H1 (cell line): ENCODE data around the gene SH3PXD2A. TPM values are rescaled to one million over a fixed set of nuclear protein-coding genes. Genes with fewer than 3 reads are reported as not detected.
"Not testable (repeated sequence)": the region's sequence is repeated elsewhere in the genome, so short reads cannot be mapped to it uniquely, and the experiment has no call there.

Experiments
- CTCF ChIA-PET: fragments of 300-600 bp; sonication (Branson Sonifier 250); formaldehyde crosslinking; loops from one replicate; lab custom pipeline; 2021; ENCODE audit not compliant: partially characterized antibody; lab: Charles Lee
- POLR2A ChIA-PET: fragments of 300-600 bp; sonication (Branson Sonifier 250); formaldehyde crosslinking; loops from one replicate; lab custom pipeline; 2021; ENCODE audit warnings: inconsistent platforms; ENCODE audit not compliant: partially characterized antibody; lab: Charles Lee
- DNase-seq, 2 experiments: peaks; one replicate each; pipeline versions ENCODE4 v3.0.0 to v3.0.0-alpha.2; 2010 to 2022; ENCODE audit warnings: low spot score in 2 of 2, low read depth in 1 of 2, mixed read lengths in 1 of 2
- FAIRE-seq: peaks from 2 replicates; lab custom pipeline; 2011; peaks lifted over from hg19 to GRCh38; lab: Jason Lieb, UNC
- H2AFZ ChIP-seq: 2 replicates; pipeline ENCODE4 v1.8.1; 2012; ENCODE audit warnings: low read length, inconsistent platforms
- H2AK5ac ChIP-seq: 2 replicates; pipeline ENCODE4 v1.6.1; 2013; ENCODE audit warnings: low read depth, low read length
- H2BK120ac ChIP-seq: replicated peaks from 2 replicates; pipeline ENCODE3; 2013; ENCODE audit warnings: low read depth, low read length, inconsistent platforms
- H2BK12ac ChIP-seq: 2 replicates; pipeline ENCODE4 v1.6.1; 2013; ENCODE audit warnings: low read depth, low read length
- H2BK15ac ChIP-seq: 2 replicates; pipeline ENCODE4 v1.6.1; 2013; ENCODE audit warnings: low read length
- H2BK20ac ChIP-seq: 2 replicates; pipeline ENCODE4 v1.6.1; 2013; ENCODE audit warnings: low read length
- H2BK5ac ChIP-seq: 2 replicates; pipeline ENCODE4 v1.6.1; 2013; ENCODE audit warnings: low read depth, low read length
- H3K14ac ChIP-seq: 2 replicates; pipeline ENCODE4 v1.6.1; 2013; ENCODE audit warnings: inconsistent platforms; ENCODE audit not compliant: insufficient read length
- H3K18ac ChIP-seq: 2 replicates; pipeline ENCODE4 v1.6.1; 2013; ENCODE audit warnings: low read length; ENCODE audit errors: extremely low read depth
- H3K23ac ChIP-seq: 2 replicates; pipeline ENCODE4 v1.6.1; 2013; ENCODE audit warnings: inconsistent platforms; ENCODE audit not compliant: insufficient read length
- H3K23me2 ChIP-seq: 2 replicates; pipeline ENCODE4 v1.6.1; 2013; ENCODE audit warnings: low read depth, low read length
- H3K27ac ChIP-seq: 2 replicates; pipeline ENCODE4 v1.6.1; 2011; ENCODE audit warnings: low read depth, low read length, inconsistent platforms
- H3K27me3 ChIP-seq, 4 experiments: replicated peaks in 1 of 4; 1 replicate in 1 of 4; 2 replicates in 3 of 4; pipeline versions ENCODE4 v1.6.1 to v1.8.1; 2011 to 2013; ENCODE audit warnings: low read length in 3 of 4, mild to moderate bottlenecking in 3 of 4, inconsistent platforms in 2 of 4, mixed read lengths in 2 of 4, moderate library complexity in 1 of 4; ENCODE audit not compliant: control insufficient read depth in 3 of 4, insufficient read depth in 3 of 4; ENCODE audit errors: extremely low read depth in 1 of 4
- H3K36me3 ChIP-seq, 4 experiments: 2 replicates each; pipeline versions ENCODE4 v1.6.1 to v1.8.1; 2011 to 2013; ENCODE audit warnings: mild to moderate bottlenecking in 4 of 4, low read length in 3 of 4, moderate library complexity in 2 of 4, control low read depth in 1 of 4, inconsistent platforms in 1 of 4; ENCODE audit not compliant: insufficient read depth in 4 of 4, control insufficient read depth in 2 of 4
- H3K4ac ChIP-seq: replicated peaks from 2 replicates; pipeline ENCODE3; 2013; ENCODE audit warnings: low read length, low read depth, mixed read lengths, inconsistent platforms; ENCODE audit not compliant: insufficient read length
- H3K4me1 ChIP-seq, 4 experiments: replicated peaks in 1 of 4; 1 replicate in 1 of 4; 2 replicates in 3 of 4; pipeline versions ENCODE4 v1.6.1 to v1.8.1; 2011 to 2013; ENCODE audit warnings: low read length in 3 of 4, inconsistent platforms in 2 of 4, mixed read lengths in 1 of 4; ENCODE audit not compliant: insufficient read depth in 4 of 4, control insufficient read depth in 3 of 4
- H3K4me2 ChIP-seq, 2 experiments: 2 replicates each; pipeline versions ENCODE4 v1.6.1 to v1.8.1; 2011 to 2013; ENCODE audit warnings: low read depth in 2 of 2, low read length in 2 of 2, control low read depth in 1 of 2, inconsistent platforms in 1 of 2, mild to moderate bottlenecking in 1 of 2; ENCODE audit not compliant: insufficient read depth in 1 of 2
- H3K4me3 ChIP-seq, 4 experiments: fragments of 200-600, 300-600 bp in 1 of 4; sonication (generic), shearing (Covaris generic), sonication (Bioruptor Twin) in 1 of 4; 2 replicates each; pipeline versions ENCODE4 v1.5.1 to v1.8.1; 2011 to 2016; ENCODE audit warnings: low read length in 4 of 4, low read depth in 3 of 4, control low read depth in 2 of 4, inconsistent platforms in 2 of 4, mild to moderate bottlenecking in 2 of 4, mixed read lengths in 1 of 4, moderate library complexity in 1 of 4; ENCODE audit not compliant: insufficient read depth in 2 of 4; ENCODE audit errors: extremely low read depth in 1 of 4
- H3K56ac ChIP-seq: replicated peaks from 2 replicates; pipeline ENCODE3; 2013; ENCODE audit warnings: low read depth, mild to moderate bottlenecking, mixed read lengths, low read length, inconsistent platforms; ENCODE audit not compliant: insufficient read length
- H3K79me1 ChIP-seq: 2 replicates; pipeline ENCODE4 v1.6.1; 2013; ENCODE audit warnings: low read depth, low read length, control low read depth
- H3K79me2 ChIP-seq, 2 experiments: 2 replicates each; pipeline versions ENCODE4 v1.6.1 to v1.8.1; 2012 to 2013; ENCODE audit warnings: low read length in 2 of 2, mild to moderate bottlenecking in 2 of 2, inconsistent platforms in 1 of 2; ENCODE audit not compliant: insufficient read depth in 2 of 2, control insufficient read depth in 1 of 2
- H3K9ac ChIP-seq, 4 experiments: replicated peaks in 1 of 4; 1 replicate in 1 of 4; 2 replicates in 3 of 4; pipeline versions ENCODE4 v1.6.1 to v1.8.1; 2011 to 2013; ENCODE audit warnings: low read depth in 3 of 4, low read length in 3 of 4, control low read depth in 2 of 4, mild to moderate bottlenecking in 2 of 4, moderate library complexity in 2 of 4, inconsistent platforms in 1 of 4; ENCODE audit errors: extremely low read depth in 1 of 4
- H3K9me3 ChIP-seq, 2 experiments: 2 replicates each; pipeline versions ENCODE4 v1.6.1 to v1.8.1; 2012 to 2013; ENCODE audit warnings: mild to moderate bottlenecking in 2 of 2, moderate library complexity in 2 of 2, control low read depth in 1 of 2, inconsistent platforms in 1 of 2, low read depth in 1 of 2, low read length in 1 of 2, mixed read lengths in 1 of 2; ENCODE audit not compliant: insufficient read depth in 2 of 2
- H4K20me1 ChIP-seq, 2 experiments: replicated peaks in 1 of 2; 2 replicates each; pipeline versions ENCODE3 to v1.8.1; 2011 to 2013; ENCODE audit warnings: inconsistent platforms in 2 of 2, low read length in 2 of 2, mild to moderate bottlenecking in 1 of 2; ENCODE audit not compliant: insufficient read depth in 2 of 2, control insufficient read depth in 1 of 2
- H4K5ac ChIP-seq: 2 replicates; pipeline ENCODE4 v1.6.1; 2013; ENCODE audit warnings: low read length, low read depth, mixed read lengths, inconsistent platforms; ENCODE audit not compliant: insufficient read length
- H4K8ac ChIP-seq: 2 replicates; pipeline ENCODE4 v1.8.0; 2013; ENCODE audit warnings: mild to moderate bottlenecking, moderate library complexity, low read length, inconsistent platforms; ENCODE audit not compliant: insufficient read depth; ENCODE audit errors: extremely low read depth
- H4K91ac ChIP-seq: replicated peaks from 2 replicates; pipeline ENCODE3; 2013; ENCODE audit warnings: low read length, mixed read lengths, inconsistent platforms; ENCODE audit not compliant: insufficient read length
- WGBS, 2 experiments: shearing (Covaris generic) in 1 of 2; methylation state at CpG; one replicate each; pipeline versions ENCODE4 v1.1.6 to v1.1.7; 2013 to 2015; ENCODE audit warnings: low lambda C conversion rate in 2 of 2, mixed read lengths in 2 of 2, inconsistent platforms in 1 of 2, low coverage in 1 of 2, missing lambda C conversion rate in 1 of 2; ENCODE audit not compliant: insufficient replicate concordance in 2 of 2, insufficient coverage in 1 of 2, insufficient read length in 1 of 2; ENCODE audit errors: extremely low coverage in 1 of 2, missing lambda C conversion rate in 1 of 2; 5-methylcytosine and 5-hydroxymethylcytosine counted together
- polyA plus RNA-seq, 7 experiments: library from polyadenylated mRNA; depleted of rRNA in 3 of 7; stranded (reverse) in 5 of 7; unstranded in 2 of 7; fragments of >200 nt in 5 of 7; fragments of 200-250 nt in 2 of 7; gene quantifications; 1 replicate in 5 of 7; 2 replicates in 1 of 7; 4 replicates in 1 of 7; pipeline versions ENCODE4 v1.2.1 to v1.2.3, GENCODE V29; 2011 to 2013; ENCODE audit warnings: missing spikeins in 2 of 7, mixed read lengths in 2 of 7
- total RNA-seq: library from RNA; stranded (reverse); fragmentation: NEBNext Ultra II Directional; extraction: Animal tissue kit (Norgen Biotek cat#: 25700); gene quantifications from 2 replicates; pipeline ENCODE4 v1.2.1, GENCODE V29; 2021

Gene SH3PXD2A
- total and polyA plus RNA-seq, 2 of the 8 experiments (the other 6 are each of a cell fraction or from before 2014, with no cell fraction given): 5.4 to 16.3 TPM

DNA sequence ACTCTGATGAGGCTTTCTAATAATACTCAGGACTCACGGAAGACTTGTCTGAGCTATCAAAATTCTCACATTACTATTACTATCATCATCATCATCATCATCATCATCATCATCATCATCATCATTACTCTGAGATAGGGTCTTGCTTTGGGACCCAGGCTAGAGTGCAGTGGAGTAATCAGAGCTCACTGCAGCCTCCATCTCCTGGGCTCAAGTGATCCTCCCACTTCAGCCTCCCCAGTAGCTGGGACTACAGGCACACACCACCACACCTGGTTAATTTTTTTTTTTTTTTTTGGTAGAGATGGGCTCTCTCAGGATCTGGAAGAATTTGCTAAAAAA, 249.3 kb downstream of the SH3PXD2A start:
- not testable (repeated sequence) for H2BK12ac ChIP-seq, DNase-seq, H2BK15ac ChIP-seq, H2AFZ ChIP-seq, H4K8ac ChIP-seq, H3K14ac ChIP-seq, H3K23ac ChIP-seq, H2BK120ac ChIP-seq, H3K18ac ChIP-seq, H2AK5ac ChIP-seq, FAIRE-seq, H3K9me3 ChIP-seq, H3K4me1 ChIP-seq, H4K5ac ChIP-seq, H3K4me2 ChIP-seq, H3K36me3 ChIP-seq, H3K27ac ChIP-seq, H3K56ac ChIP-seq, H3K23me2 ChIP-seq, H4K20me1 ChIP-seq, H3K79me2 ChIP-seq, H2BK5ac ChIP-seq, H3K27me3 ChIP-seq, H3K4me3 ChIP-seq, H3K4ac ChIP-seq, H3K9ac ChIP-seq, H3K79me1 ChIP-seq, H4K91ac ChIP-seq, H2BK20ac ChIP-seq
- ChIA-PET CTCF (interaction anchor here (0.6 to 19.1 kb wide), 36 partner anchors 9 to 278 kb away, joined by 3 to 448 read pairs (median 6); no protein-coding TSS in a partner anchor), POLR2A (interaction anchor here (1.3 kb wide), 1 partner anchor 8 kb away, joined by 3 read pairs; no protein-coding TSS in a partner anchor)
- 90% methylated on average over 1 of the region's 1 CpG; no CpG with 5 or more reads in 1 of the 2 experiments for WGBS, 2 experiments
